ENCODE measurements around the gene FAM47E.

DNA sequence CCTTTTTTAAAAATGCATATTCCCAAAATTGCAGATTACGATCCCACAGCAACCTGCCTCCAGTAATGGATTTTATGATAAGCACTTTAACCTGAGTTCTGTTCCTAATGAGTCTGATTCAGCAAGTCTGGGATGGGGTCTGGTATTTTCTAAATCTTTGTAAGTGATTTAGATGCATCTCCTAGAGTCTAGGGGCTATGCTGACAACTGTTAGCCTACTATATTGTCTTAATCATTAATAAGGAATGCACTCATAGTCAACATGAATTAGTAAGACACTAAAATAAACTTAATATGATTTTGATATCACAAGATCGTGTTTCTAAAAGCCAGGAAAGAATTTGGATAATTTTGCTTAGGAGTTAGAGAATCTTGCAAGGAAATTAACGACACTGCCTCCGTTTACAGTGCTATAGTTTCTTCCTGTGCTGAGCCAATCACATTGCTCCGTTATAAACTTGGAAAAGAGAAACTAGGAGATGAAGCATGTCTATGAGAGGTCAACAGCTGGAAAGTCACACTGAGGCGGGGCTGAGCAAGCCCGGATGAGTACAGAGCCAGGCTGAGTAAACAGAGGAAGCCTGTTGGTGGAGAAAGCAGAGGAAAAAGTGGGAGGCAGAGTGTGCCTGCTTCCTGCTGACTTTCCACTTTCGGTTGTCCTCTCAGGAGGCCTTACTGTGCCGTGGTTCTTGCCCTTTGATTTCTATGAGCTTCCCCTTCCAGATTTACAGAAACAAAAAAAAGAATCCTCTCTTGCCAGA lies 43.3 kb upstream of the FAM47E start:
- TF ChIP-seq ZEB2 (tag by site-specific recombination; IDR thresholded peaks at IDR 0.05) (no peak), GLIS2 (tag by site-specific recombination; IDR thresholded peaks at IDR 0.05) (no peak)
- TF ChIP-seq, protein P1, sequence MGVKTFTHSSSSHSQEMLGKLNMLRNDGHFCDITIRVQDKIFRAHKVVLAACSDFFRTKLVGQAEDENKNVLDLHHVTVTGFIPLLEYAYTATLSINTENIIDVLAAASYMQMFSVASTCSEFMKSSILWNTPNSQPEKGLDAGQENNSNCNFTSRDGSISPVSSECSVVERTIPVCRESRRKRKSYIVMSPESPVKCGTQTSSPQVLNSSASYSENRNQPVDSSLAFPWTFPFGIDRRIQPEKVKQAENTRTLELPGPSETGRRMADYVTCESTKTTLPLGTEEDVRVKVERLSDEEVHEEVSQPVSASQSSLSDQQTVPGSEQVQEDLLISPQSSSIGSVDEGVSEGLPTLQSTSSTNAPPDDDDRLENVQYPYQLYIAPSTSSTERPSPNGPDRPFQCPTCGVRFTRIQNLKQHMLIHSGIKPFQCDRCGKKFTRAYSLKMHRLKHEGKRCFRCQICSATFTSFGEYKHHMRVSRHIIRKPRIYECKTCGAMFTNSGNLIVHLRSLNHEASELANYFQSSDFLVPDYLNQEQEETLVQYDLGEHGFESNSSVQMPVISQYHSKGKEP (tag by site-specific recombination; IDR thresholded peaks at IDR 0.05): no peak
- TF ChIP-seq, protein P2, sequence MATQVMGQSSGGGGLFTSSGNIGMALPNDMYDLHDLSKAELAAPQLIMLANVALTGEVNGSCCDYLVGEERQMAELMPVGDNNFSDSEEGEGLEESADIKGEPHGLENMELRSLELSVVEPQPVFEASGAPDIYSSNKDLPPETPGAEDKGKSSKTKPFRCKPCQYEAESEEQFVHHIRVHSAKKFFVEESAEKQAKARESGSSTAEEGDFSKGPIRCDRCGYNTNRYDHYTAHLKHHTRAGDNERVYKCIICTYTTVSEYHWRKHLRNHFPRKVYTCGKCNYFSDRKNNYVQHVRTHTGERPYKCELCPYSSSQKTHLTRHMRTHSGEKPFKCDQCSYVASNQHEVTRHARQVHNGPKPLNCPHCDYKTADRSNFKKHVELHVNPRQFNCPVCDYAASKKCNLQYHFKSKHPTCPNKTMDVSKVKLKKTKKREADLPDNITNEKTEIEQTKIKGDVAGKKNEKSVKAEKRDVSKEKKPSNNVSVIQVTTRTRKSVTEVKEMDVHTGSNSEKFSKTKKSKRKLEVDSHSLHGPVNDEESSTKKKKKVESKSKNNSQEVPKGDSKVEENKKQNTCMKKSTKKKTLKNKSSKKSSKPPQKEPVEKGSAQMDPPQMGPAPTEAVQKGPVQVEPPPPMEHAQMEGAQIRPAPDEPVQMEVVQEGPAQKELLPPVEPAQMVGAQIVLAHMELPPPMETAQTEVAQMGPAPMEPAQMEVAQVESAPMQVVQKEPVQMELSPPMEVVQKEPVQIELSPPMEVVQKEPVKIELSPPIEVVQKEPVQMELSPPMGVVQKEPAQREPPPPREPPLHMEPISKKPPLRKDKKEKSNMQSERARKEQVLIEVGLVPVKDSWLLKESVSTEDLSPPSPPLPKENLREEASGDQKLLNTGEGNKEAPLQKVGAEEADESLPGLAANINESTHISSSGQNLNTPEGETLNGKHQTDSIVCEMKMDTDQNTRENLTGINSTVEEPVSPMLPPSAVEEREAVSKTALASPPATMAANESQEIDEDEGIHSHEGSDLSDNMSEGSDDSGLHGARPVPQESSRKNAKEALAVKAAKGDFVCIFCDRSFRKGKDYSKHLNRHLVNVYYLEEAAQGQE (tag by site-specific recombination; IDR thresholded peaks at IDR 0.05): no peak
- TF ChIP-seq, protein P3, sequence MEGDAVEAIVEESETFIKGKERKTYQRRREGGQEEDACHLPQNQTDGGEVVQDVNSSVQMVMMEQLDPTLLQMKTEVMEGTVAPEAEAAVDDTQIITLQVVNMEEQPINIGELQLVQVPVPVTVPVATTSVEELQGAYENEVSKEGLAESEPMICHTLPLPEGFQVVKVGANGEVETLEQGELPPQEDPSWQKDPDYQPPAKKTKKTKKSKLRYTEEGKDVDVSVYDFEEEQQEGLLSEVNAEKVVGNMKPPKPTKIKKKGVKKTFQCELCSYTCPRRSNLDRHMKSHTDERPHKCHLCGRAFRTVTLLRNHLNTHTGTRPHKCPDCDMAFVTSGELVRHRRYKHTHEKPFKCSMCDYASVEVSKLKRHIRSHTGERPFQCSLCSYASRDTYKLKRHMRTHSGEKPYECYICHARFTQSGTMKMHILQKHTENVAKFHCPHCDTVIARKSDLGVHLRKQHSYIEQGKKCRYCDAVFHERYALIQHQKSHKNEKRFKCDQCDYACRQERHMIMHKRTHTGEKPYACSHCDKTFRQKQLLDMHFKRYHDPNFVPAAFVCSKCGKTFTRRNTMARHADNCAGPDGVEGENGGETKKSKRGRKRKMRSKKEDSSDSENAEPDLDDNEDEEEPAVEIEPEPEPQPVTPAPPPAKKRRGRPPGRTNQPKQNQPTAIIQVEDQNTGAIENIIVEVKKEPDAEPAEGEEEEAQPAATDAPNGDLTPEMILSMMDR (tag by site-specific recombination; IDR thresholded peaks at IDR 0.05): no peak
- TF ChIP-seq, protein P4, sequence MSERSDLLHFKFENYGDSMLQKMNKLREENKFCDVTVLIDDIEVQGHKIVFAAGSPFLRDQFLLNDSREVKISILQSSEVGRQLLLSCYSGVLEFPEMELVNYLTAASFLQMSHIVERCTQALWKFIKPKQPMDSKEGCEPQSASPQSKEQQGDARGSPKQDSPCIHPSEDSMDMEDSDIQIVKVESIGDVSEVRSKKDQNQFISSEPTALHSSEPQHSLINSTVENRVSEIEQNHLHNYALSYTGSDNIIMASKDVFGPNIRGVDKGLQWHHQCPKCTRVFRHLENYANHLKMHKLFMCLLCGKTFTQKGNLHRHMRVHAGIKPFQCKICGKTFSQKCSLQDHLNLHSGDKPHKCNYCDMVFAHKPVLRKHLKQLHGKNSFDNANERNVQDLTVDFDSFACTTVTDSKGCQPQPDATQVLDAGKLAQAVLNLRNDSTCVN (tag by site-specific recombination; optimal IDR thresholded peaks at IDR 0.05): no peak

All from HEK293 (cell line).